CD8-positive, alpha-beta memory T cell (primary cell): ENCODE results near the gene PRMT7. TPM values are rescaled to one million over a fixed set of nuclear protein-coding genes. Genes with fewer than 3 reads are reported as not detected.

Experiments
- CTCF ChIA-PET: fragments of 350-600 bp; sonication (Branson Sonifier 250); formaldehyde crosslinking; loops from one replicate; lab custom pipeline; 2021; ENCODE audit warnings: antibody characterized with exemption; lab: Charles Lee
- POLR2A ChIA-PET: fragments of 350-600 bp; sonication (Branson Sonifier 250); formaldehyde crosslinking; loops from one replicate; lab custom pipeline; 2021; ENCODE audit warnings: antibody characterized with exemption; lab: Charles Lee
- DNase-seq, 5 donors: peaks; one replicate each; pipeline versions ENCODE4 v3.0.0 to v3.0.0-alpha.2; 2020 to 2022; ENCODE audit warnings: mixed read lengths in 1 of 5
- H3K27ac ChIP-seq: one replicate; pipeline ENCODE4 v1.7.0; 2013; ENCODE audit warnings: low read depth, mild to moderate bottlenecking, low read length, moderate library complexity
- H3K27me3 ChIP-seq: 2 replicates; pipeline ENCODE4 v1.7.0; 2013; ENCODE audit warnings: low read length, mild to moderate bottlenecking; ENCODE audit not compliant: insufficient read depth, poor library complexity, severe bottlenecking
- H3K36me3 ChIP-seq: 2 replicates; pipeline ENCODE4 v1.7.0; 2013; ENCODE audit warnings: mild to moderate bottlenecking, low read length, moderate library complexity; ENCODE audit not compliant: insufficient read depth
- H3K4me1 ChIP-seq: 2 replicates; pipeline ENCODE4 v1.7.0; 2013; ENCODE audit warnings: mild to moderate bottlenecking, low read length, moderate library complexity; ENCODE audit not compliant: insufficient read depth
- H3K4me3 ChIP-seq: 2 replicates; pipeline ENCODE4 v1.7.0; 2013; ENCODE audit warnings: mild to moderate bottlenecking, low read length
- H3K9me3 ChIP-seq: 2 replicates; pipeline ENCODE4 v1.7.0; 2013; ENCODE audit warnings: mild to moderate bottlenecking, low read length
- H3K27ac Mint-ChIP-seq, 8 donors: one replicate each; pipeline ENCODE4 v1.8.0; 2020 to 2021; ENCODE audit warnings: mixed read lengths in 8 of 8, mild to moderate bottlenecking in 6 of 8, inconsistent platforms in 3 of 8, moderate library complexity in 3 of 8
- H3K27me3 Mint-ChIP-seq, 2 donors: one replicate each; pipeline ENCODE4 v1.8.0; 2020 to 2021; ENCODE audit warnings: mixed read lengths in 2 of 2, mild to moderate bottlenecking in 1 of 2, moderate library complexity in 1 of 2
- H3K36me3 Mint-ChIP-seq, 3 donors: one replicate each; pipeline ENCODE4 v1.8.0; 2020 to 2021; ENCODE audit warnings: mixed read lengths in 3 of 3, inconsistent platforms in 1 of 3, mild to moderate bottlenecking in 1 of 3
- H3K4me1 Mint-ChIP-seq, 3 donors: one replicate each; pipeline ENCODE4 v1.8.0; 2020 to 2021; ENCODE audit warnings: mixed read lengths in 3 of 3, inconsistent platforms in 1 of 3, mild to moderate bottlenecking in 1 of 3
- H3K4me3 Mint-ChIP-seq, 7 donors: one replicate each; pipeline ENCODE4 v1.8.0; 2020 to 2021; ENCODE audit warnings: mixed read lengths in 7 of 7, mild to moderate bottlenecking in 6 of 7, moderate library complexity in 4 of 7, inconsistent platforms in 2 of 7
- H3K9me3 Mint-ChIP-seq, 5 donors: one replicate each; pipeline ENCODE4 v1.8.0; 2020 to 2022; ENCODE audit warnings: mixed read lengths in 5 of 5, mild to moderate bottlenecking in 3 of 5, moderate library complexity in 2 of 5, inconsistent platforms in 1 of 5
- polyA plus RNA-seq: library from polyadenylated mRNA; unstranded; fragments of 300-500 nt; fragmentation: Illumina TruSeq; gene quantifications from one replicate; pipeline ENCODE4 v1.2.3, GENCODE V29; 2021
- total RNA-seq, 2 experiments: library from RNA; stranded (reverse); gene quantifications; one replicate each; pipeline ENCODE4 v1.2.3, GENCODE V29; 2021

PRMT7 gene
- total and polyA plus RNA-seq, 3 experiments from 2014 or later = 41.8 to 67.5 (median 61.1) TPM

- CTCF ChIA-PET = interaction anchor here (1.6 to 1.9 kb wide), 2 partner anchors 8 to 9 kb away, joined by 3 to 6 read pairs; no protein-coding TSS in a partner anchor
Observed at GRCh38 chr16:68387301-68387700, 76.5 kb downstream of the PRMT7 start.

GRCh38 chr16:68388124-68388523 is 77.3 kb downstream of the PRMT7 start:
- CTCF ChIA-PET = no interaction called here
- H3K4me1 Mint-ChIP-seq = no peaks in the 10 kb centered on the region
- Histone ChIP-seq H3K4me3 (no peak overlapping the region), H3K36me3 (no peaks in the 10 kb centered on the region), H3K4me1 (no peaks in the 10 kb centered on the region), H3K27me3 (no peaks in the 10 kb centered on the region), H3K27ac (no peak overlapping the region), H3K9me3 (no peaks in the 10 kb centered on the region)
- POLR2A ChIA-PET = no interaction called here
- H3K27me3 Mint-ChIP-seq = no peaks in the 10 kb centered on the region
- peak in 1 of 5 donors; percentile 33 for DNase-seq
- no peak overlapping the region for H3K27ac Mint-ChIP-seq
- no peaks in the 10 kb centered on the region for H3K36me3 Mint-ChIP-seq
- no peaks in the 10 kb centered on the region for H3K9me3 Mint-ChIP-seq
- H3K4me3 Mint-ChIP-seq = no peak overlapping the region

More at GRCh38 chr16:68387301-68387700, 76.5 kb downstream of the PRMT7 start:
- Mint-ChIP-seq H3K9me3 (no peaks in the 10 kb centered on the region), H3K27me3 (no peaks in the 10 kb centered on the region), H3K4me3 (no peak overlapping the region), H3K27ac (no peak overlapping the region), H3K36me3 (no peaks in the 10 kb centered on the region), H3K4me1 (peaks cover 0 to 2% (median 1%) of the 10 kb centered on the region in 3 donors)
- Histone ChIP-seq H3K27me3 (no peaks in the 10 kb centered on the region), H3K4me1 (no peaks in the 10 kb centered on the region), H3K9me3 (no peaks in the 10 kb centered on the region), H3K36me3 (no peaks in the 10 kb centered on the region), H3K27ac (no peak overlapping the region), H3K4me3 (no peak overlapping the region)
- peak in 1 of 5 donors; percentile 31 for DNase-seq
- POLR2A ChIA-PET = no interaction called here

- no peaks in the 10 kb centered on the region for H3K27me3 ChIP-seq
- H3K9me3 Mint-ChIP-seq = no peaks in the 10 kb centered on the region
- H3K36me3 ChIP-seq = no peaks in the 10 kb centered on the region
- H3K4me1 Mint-ChIP-seq = no peaks in the 10 kb centered on the region
- ChIA-PET CTCF (interaction anchor here (1.3 kb wide), 1 partner anchor 18 kb away, joined by 3 read pairs; no protein-coding TSS in a partner anchor), POLR2A (no interaction called here)
- H3K27ac ChIP-seq = no peak overlapping the region
- H3K4me1 ChIP-seq = no peaks in the 10 kb centered on the region
- no peak overlapping the region for H3K27ac Mint-ChIP-seq
- no peak overlapping the region for H3K4me3 Mint-ChIP-seq
- H3K27me3 Mint-ChIP-seq = no peaks in the 10 kb centered on the region
- no peaks in the 10 kb centered on the region for H3K9me3 ChIP-seq
- no peaks in the 10 kb centered on the region for H3K36me3 Mint-ChIP-seq
- peak in 1 of 5 donors; percentile 10 for DNase-seq
- H3K4me3 ChIP-seq = no peak overlapping the region
Observed at GRCh38 chr16:68389006-68389405, 78.2 kb downstream of the PRMT7 start.

GRCh38 chr16:68389750-68390371 is 79.0 kb downstream of the PRMT7 start:
- CTCF ChIA-PET = interaction anchor here (1.2 to 1.3 kb wide), 2 partner anchors 17 to 120 kb away, joined by 3 to 4 read pairs; no protein-coding TSS in a partner anchor
- Mint-ChIP-seq H3K4me1 (no peaks in the 10 kb centered on the region), H3K27ac (no peak overlapping the region), H3K36me3 (no peaks in the 10 kb centered on the region), H3K27me3 (no peaks in the 10 kb centered on the region), H3K9me3 (no peaks in the 10 kb centered on the region), H3K4me3 (no peak overlapping the region)
- peak in 1 of 5 donors; percentile 17 for DNase-seq
- Histone ChIP-seq H3K27me3 (no peaks in the 10 kb centered on the region), H3K36me3 (no peaks in the 10 kb centered on the region), H3K4me1 (no peaks in the 10 kb centered on the region), H3K4me3 (no peak overlapping the region), H3K9me3 (no peaks in the 10 kb centered on the region), H3K27ac (no peak overlapping the region)
- POLR2A ChIA-PET = no interaction called here

GRCh38 chr16:68393333-68393732 is 82.5 kb downstream of the PRMT7 start:
- ChIA-PET CTCF (interaction anchor here (0.8 to 5.9 kb wide), 4 partner anchors 9 to 123 kb away, joined by 3 to 91 read pairs (median 4); no protein-coding TSS in a partner anchor), POLR2A (no interaction called here)
- no peaks in the 10 kb centered on the region for H3K36me3 Mint-ChIP-seq
- Histone ChIP-seq H3K4me3 (no peak overlapping the region), H3K4me1 (peaks cover 11% of the 10 kb centered on the region), H3K27ac (no peak overlapping the region), H3K36me3 (no peaks in the 10 kb centered on the region), H3K27me3 (no peaks in the 10 kb centered on the region), H3K9me3 (no peaks in the 10 kb centered on the region)
- H3K4me3 Mint-ChIP-seq = no peak overlapping the region
- peaks cover 3 to 12% (median 6%) of the 10 kb centered on the region in 3 donors for H3K4me1 Mint-ChIP-seq
- no peaks in the 10 kb centered on the region for H3K27me3 Mint-ChIP-seq
- DNase-seq = no peak
- H3K27ac Mint-ChIP-seq = peak overlapping the region in 1 of 8 donors; percentile 81
- no peaks in the 10 kb centered on the region for H3K9me3 Mint-ChIP-seq

- CTCF ChIA-PET = interaction anchor here (1.1 to 5.9 kb wide), 10 partner anchors 9 to 131 kb away, joined by 3 to 91 read pairs (median 7); partner anchors contain the start of gene SLC7A6
- POLR2A ChIA-PET = interaction anchor here (0.7 kb wide), 1 partner anchor 118 kb away, joined by 4 read pairs; no protein-coding TSS in a partner anchor
- Histone ChIP-seq H3K27ac (no peak overlapping the region), H3K36me3 (no peaks in the 10 kb centered on the region), H3K27me3 (no peaks in the 10 kb centered on the region), H3K9me3 (no peaks in the 10 kb centered on the region), H3K4me1 (peaks cover 17% of the 10 kb centered on the region), H3K4me3 (no peak overlapping the region)
- no peaks in the 10 kb centered on the region for H3K36me3 Mint-ChIP-seq
- peaks cover 3 to 13% (median 6%) of the 10 kb centered on the region in 3 donors for H3K4me1 Mint-ChIP-seq
- peak overlapping the region in 1 of 8 donors; percentile 70 for H3K27ac Mint-ChIP-seq
- no peak overlapping the region for H3K4me3 Mint-ChIP-seq
- H3K9me3 Mint-ChIP-seq = no peaks in the 10 kb centered on the region
- H3K27me3 Mint-ChIP-seq = no peaks in the 10 kb centered on the region
- DNase-seq = peak in 1 of 5 donors; percentile 14
Observed at GRCh38 chr16:68395167-68395786, 84.5 kb downstream of the PRMT7 start.

GRCh38 chr16:68395815-68396214 is 85.0 kb downstream of the PRMT7 start:
- no peaks in the 10 kb centered on the region for H3K9me3 ChIP-seq
- Mint-ChIP-seq H3K36me3 (no peaks in the 10 kb centered on the region), H3K27me3 (no peaks in the 10 kb centered on the region), H3K4me3 (no peak overlapping the region), H3K27ac (peak overlapping the region in 2 of 8 donors; percentile 17 to 63), H3K4me1 (peaks cover 7 to 19% (median 11%) of the 10 kb centered on the region in 3 donors), H3K9me3 (no peaks in the 10 kb centered on the region)
- peaks cover 20% of the 10 kb centered on the region for H3K4me1 ChIP-seq
- H3K4me3 ChIP-seq = no peak overlapping the region
- H3K27me3 ChIP-seq = no peaks in the 10 kb centered on the region
- CTCF ChIA-PET = interaction anchor here (0.8 to 5.9 kb wide), 20 partner anchors 9 to 132 kb away, joined by 3 to 91 read pairs (median 4); partner anchors contain the start of genes SLC7A6 and SMPD3
- POLR2A ChIA-PET = no interaction called here
- no peak for DNase-seq
- no peaks in the 10 kb centered on the region for H3K36me3 ChIP-seq
- no peak overlapping the region for H3K27ac ChIP-seq
